GM23248 (cell line): ENCODE results near the gene OR5B3. TPM values are rescaled to one million over a fixed set of nuclear protein-coding genes. Genes with fewer than 3 reads are reported as not detected.
A peak's percentile ranks its signal among the peaks of the same experiment; 100 is the strongest.

ENCODE experiments used
- DNase-seq: peaks from one replicate; pipeline ENCODE4 v3.0.0-alpha.2; 2015
- H2AFZ ChIP-seq: fragments of 200-600 bp; sonication (generic); 2 replicates; pipeline ENCODE4 v1.6.1; 2016; ENCODE audit warnings: antibody characterized with exemption
- H3F3A ChIP-seq: fragments of 200-600 bp; sonication (generic); 2 replicates; pipeline ENCODE4 v1.6.1; 2016; ENCODE audit warnings: mild to moderate bottlenecking, antibody characterized with exemption, mixed run types; ENCODE audit not compliant: insufficient read depth
- H3K27ac ChIP-seq: fragments of 200-600 bp; sonication (generic); 2 replicates; pipeline ENCODE4 v1.5.1; 2016; ENCODE audit warnings: mild to moderate bottlenecking
- H3K27me3 ChIP-seq: fragments of 200-600 bp; sonication (generic); replicated peaks from 2 replicates; pipeline ENCODE4 v1.6.1; 2016; ENCODE audit warnings: mild to moderate bottlenecking; ENCODE audit not compliant: insufficient read depth
- H3K36me3 ChIP-seq: fragments of 200-600 bp; sonication (generic); 2 replicates; pipeline ENCODE4 v1.6.1; 2016; ENCODE audit warnings: low read depth, mild to moderate bottlenecking
- H3K4me1 ChIP-seq: fragments of 200-600 bp; sonication (generic); 2 replicates; pipeline ENCODE4 v1.6.1; 2016; ENCODE audit warnings: mild to moderate bottlenecking; ENCODE audit not compliant: insufficient read depth
- H3K4me2 ChIP-seq: fragments of 200-600 bp; sonication (generic); one replicate; pipeline ENCODE4 v1.6.1; 2016; ENCODE audit warnings: mild to moderate bottlenecking; ENCODE audit not compliant: unreplicated experiment
- H3K4me3 ChIP-seq: fragments of 200-600 bp; sonication (generic); 2 replicates; pipeline ENCODE4 v1.5.1; 2016; ENCODE audit warnings: mild to moderate bottlenecking
- H3K79me2 ChIP-seq: fragments of 200-600 bp; sonication (generic); 2 replicates; pipeline ENCODE4 v1.6.1; 2016; ENCODE audit warnings: mild to moderate bottlenecking; ENCODE audit not compliant: insufficient read depth
- H3K9ac ChIP-seq: fragments of 200-600 bp; sonication (generic); 2 replicates; pipeline ENCODE4 v1.6.1; 2016; ENCODE audit warnings: mild to moderate bottlenecking
- H3K9me2 ChIP-seq: fragments of 200-600 bp; sonication (generic); 2 replicates; pipeline ENCODE4 v1.6.1; 2016; ENCODE audit warnings: mixed run types, mild to moderate bottlenecking, moderate library complexity; ENCODE audit not compliant: insufficient read depth
- H3K9me3 ChIP-seq: fragments of 200-600 bp; sonication (generic); one replicate; pipeline ENCODE4 v1.6.1; 2017; ENCODE audit warnings: low read depth
- H4K20me1 ChIP-seq: fragments of 200-600 bp; sonication (generic); 2 replicates; pipeline ENCODE4 v1.6.0; 2016; ENCODE audit not compliant: insufficient read depth
- EZH2 ChIP-seq: fragments of 200-600 bp; sonication (generic); IDR thresholded peaks from 2 replicates; pipeline ENCODE4 v1.6.1; 2018; ENCODE audit warnings: antibody characterized with exemption, mild to moderate bottlenecking; ENCODE audit not compliant: insufficient read depth, poor library complexity, severe bottlenecking
- EZH2phosphoT487 ChIP-seq: fragments of 200-600 bp; sonication (generic); IDR thresholded peaks from 2 replicates; pipeline ENCODE4 v1.6.1; 2018; ENCODE audit warnings: antibody characterized with exemption, moderate library complexity, mild to moderate bottlenecking, low read depth; ENCODE audit not compliant: insufficient read depth
- WGBS, 2 experiments: methylation state at CpG; one replicate each; pipeline ENCODE4 v1.1.6; 2015 to 2017; ENCODE audit warnings: low lambda C conversion rate in 2 of 2, low coverage in 1 of 2; ENCODE audit errors: missing lambda C conversion rate in 2 of 2; 5-methylcytosine and 5-hydroxymethylcytosine counted together
- in situ Hi-C: fragments of 300-500 bp; cut with MboI; formaldehyde crosslinking; loops from 2 replicates; pipeline ENCODE4 v1.15.0; 2020
- polyA plus RNA-seq: library from polyadenylated mRNA; unstranded; fragments of >200 nt; fragmentation: Nextera tagmentation; extraction: Ambion mirVana; gene quantifications from 2 replicates; pipeline ENCODE4 v1.2.1, GENCODE V29; 2016
- total RNA-seq: library from RNA; depleted of rRNA; stranded (reverse); fragments of >200 nt; shearing (Covaris generic); gene quantifications from 2 replicates; pipeline ENCODE4 v1.2.3, GENCODE V29; 2014

The OR5B3 gene
- total and polyA plus RNA-seq, 2 experiments from 2014 or later: not detected

DNA sequence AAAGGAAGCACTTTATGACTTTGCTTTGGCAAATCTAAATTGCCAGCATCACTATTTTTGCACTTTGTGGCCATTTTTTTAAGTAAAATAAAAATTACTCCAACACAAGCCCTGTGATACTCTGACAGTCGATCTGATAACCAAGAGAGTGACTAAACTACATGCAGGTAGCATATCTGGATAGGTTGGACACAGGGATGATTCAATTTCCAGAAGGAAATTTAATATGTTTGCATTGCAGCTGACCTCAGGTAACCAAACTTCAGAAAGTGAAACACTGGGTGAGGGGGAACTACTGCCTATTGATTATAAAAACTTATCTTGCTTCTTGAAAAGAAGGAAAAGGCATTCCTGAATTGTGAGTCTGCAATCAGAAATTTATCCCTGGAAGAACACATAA, 13.9 kb downstream of the OR5B3 start:
- peak overlapping the region; percentile 48 for H3K4me2 ChIP-seq
- in situ Hi-C loops: no loop called here
- H3K79me2 ChIP-seq: no peaks in the 10 kb centered on the region
- no peaks in the 10 kb centered on the region for H3K27me3 ChIP-seq
- TF ChIP-seq EZH2 (no peak), EZH2phosphoT487 (no peak)
- H4K20me1 ChIP-seq: no peaks in the 10 kb centered on the region
- H3F3A ChIP-seq: peaks cover 47% of the 10 kb centered on the region
- H3K9me3 ChIP-seq: no peaks in the 10 kb centered on the region
- no peak for DNase-seq
- H3K36me3 ChIP-seq: no peaks in the 10 kb centered on the region
- peak overlapping the region; percentile 72 for H3K27ac ChIP-seq
- H3K9me2 ChIP-seq: no peaks in the 10 kb centered on the region
- H3K4me1 ChIP-seq: peaks cover 52% of the 10 kb centered on the region
- H2AFZ ChIP-seq: peak overlapping the region; percentile 38
- 0 out of 2 replicates have a peak overlapping the region, but pooled peaks have one; percentile 30 for H3K9ac ChIP-seq
- 9 to 10% methylated on average over 1 of the region's 1 CpG for WGBS, 2 experiments
- H3K4me3 ChIP-seq: no peak overlapping the region

GRCh38 chr11:58391879-58392278, 14.8 kb downstream of the OR5B3 start:
- Histone ChIP-seq H3F3A (peaks cover 47% of the 10 kb centered on the region), H4K20me1 (no peaks in the 10 kb centered on the region), H3K4me3 (no peak overlapping the region), H3K4me2 (peak overlapping the region; percentile 48), H3K9me2 (no peaks in the 10 kb centered on the region), H3K4me1 (peaks cover 52% of the 10 kb centered on the region), H3K79me2 (no peaks in the 10 kb centered on the region), H3K27me3 (no peaks in the 10 kb centered on the region), H3K9ac (peak overlapping the region; percentile 30; the same call in 1 of the 2 replicates), H2AFZ (peak overlapping the region; percentile 38; the same call in 1 of the 2 replicates), H3K36me3 (no peaks in the 10 kb centered on the region), H3K27ac (peak overlapping the region; percentile 72), H3K9me3 (no peaks in the 10 kb centered on the region)
- peak; percentile 71 for DNase-seq
- WGBS, 2 experiments: 24 to 26% methylated on average over 1 of the region's 1 CpG
- TF ChIP-seq EZH2phosphoT487 (no peak), EZH2 (no peak)
- in situ Hi-C loops: no loop called here

DNA sequence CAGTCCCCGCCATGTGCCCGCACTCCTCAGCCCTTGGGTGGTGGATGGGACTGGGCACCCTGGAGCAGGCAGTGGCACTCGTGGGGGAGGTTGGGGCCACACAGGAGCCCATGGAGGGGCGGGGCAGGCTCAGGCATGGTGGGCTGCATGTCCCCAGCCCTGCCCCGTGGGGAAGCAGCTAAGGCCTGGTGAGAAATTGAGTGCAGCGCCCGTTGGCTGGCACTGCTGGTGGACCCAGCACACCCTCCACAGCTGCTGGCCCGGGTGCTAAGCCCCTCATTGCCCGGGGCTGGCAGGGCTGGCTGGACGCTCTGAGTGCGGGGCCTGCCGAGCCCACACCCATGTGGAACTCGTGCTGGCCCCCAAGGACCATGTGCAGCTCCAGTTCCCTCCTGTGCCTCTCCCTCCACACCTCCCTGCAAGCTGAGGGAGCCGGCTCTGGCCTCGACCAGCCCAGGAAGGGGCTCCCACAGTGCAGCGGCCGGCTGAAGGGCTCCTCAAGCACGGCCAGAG, 16.1 kb downstream of the OR5B3 start:
- no peaks in the 10 kb centered on the region for H3K9me2 ChIP-seq
- H3K4me3 ChIP-seq: no peak overlapping the region
- no peaks in the 10 kb centered on the region for H4K20me1 ChIP-seq
- in situ Hi-C loops: no loop called here
- no peak overlapping the region for H2AFZ ChIP-seq
- WGBS, 2 experiments: 72 to 77% methylated on average over 11 to 18 of the region's 18 CpGs
- H3K9me3 ChIP-seq: no peaks in the 10 kb centered on the region
- no peaks in the 10 kb centered on the region for H3K36me3 ChIP-seq
- DNase-seq: no peak
- TF ChIP-seq EZH2phosphoT487 (no peak), EZH2 (no peak)
- H3K4me1 ChIP-seq: peaks cover 46% of the 10 kb centered on the region
- H3F3A ChIP-seq: peaks cover 45% of the 10 kb centered on the region
- no peaks in the 10 kb centered on the region for H3K79me2 ChIP-seq
- no peak overlapping the region for H3K27ac ChIP-seq
- H3K9ac ChIP-seq: no peak overlapping the region
- no peaks in the 10 kb centered on the region for H3K27me3 ChIP-seq
- no peak overlapping the region for H3K4me2 ChIP-seq

- TF ChIP-seq EZH2 (no peak), EZH2phosphoT487 (no peak)
- no peaks in the 10 kb centered on the region for H3K36me3 ChIP-seq
- 15% methylated on average over 1 of the region's 1 CpG for WGBS, 2 experiments
- no peaks in the 10 kb centered on the region for H3K79me2 ChIP-seq
- no peaks in the 10 kb centered on the region for H3K9me3 ChIP-seq
- H3K9ac ChIP-seq: no peak within 1 kb of the TSS
- in situ Hi-C loops: no loop called here
- H3F3A ChIP-seq: no peaks in the 10 kb centered on the region
- no peaks in the 10 kb centered on the region for H3K27me3 ChIP-seq
- H2AFZ ChIP-seq: no peak within 1 kb of the TSS
- no peak within 1 kb of the TSS for H3K4me2 ChIP-seq
- no peak for DNase-seq
- no peaks in the 10 kb centered on the region for H4K20me1 ChIP-seq
- H3K4me1 ChIP-seq: no peaks in the 10 kb centered on the region
- no peak within 1 kb of the TSS for H3K4me3 ChIP-seq
- H3K27ac ChIP-seq: no peak within 1 kb of the TSS
- H3K9me2 ChIP-seq: no peaks in the 10 kb centered on the region
Observed at GRCh38 chr11:58358969-58359368, 47.7 kb downstream of the OR5B3 start, which contains the start of gene OR5B17. Gene OR5B17, minus strand, starts transcription at chr11:58359069. Its CDS starts 0 bp downstream, at chr11:58359069.
